ENCODE data around the gene ZNF217.
"Not testable (repeated sequence)": the region's sequence is repeated elsewhere in the genome, so short reads cannot be mapped to it uniquely, and the experiment has no call there.

ZNF217 gene

GRCh38 chr20:53523615-53524014 is 70.0 kb downstream of the ZNF217 start:
- not testable (repeated sequence) for DNase-seq

- no peak for DNase-seq
Observed at GRCh38 chr20:53522696-53523095, 70.9 kb downstream of the ZNF217 start.

- DNase-seq: no peak
Observed at GRCh38 chr20:53522026-53522425, 71.6 kb downstream of the ZNF217 start.

GRCh38 chr20:53521421-53521820 is 72.2 kb downstream of the ZNF217 start:
- DNase-seq: not testable (repeated sequence)

GRCh38 chr20:53517146-53517545 is 76.5 kb downstream of the ZNF217 start:
- DNase-seq: no peak
